C4-2B (cell line): ENCODE measurements around the gene FHOD3.
"Not testable (repeated sequence)": the region's sequence is repeated elsewhere in the genome, so short reads cannot be mapped to it uniquely, and the experiment has no call there.

Experiments used
- H3K27ac ChIP-seq: fragments of 450-650 bp; 2 replicates; pipeline ENCODE4 v1.5.1; 2017
- ZFX ChIP-seq: fragments of 450-650 bp; IDR thresholded peaks from 2 replicates; pipeline ENCODE4 v1.6.1; 2017
- TF ChIP-seq, protein P1 (sequence below): fragments of 450-650 bp; conservative IDR thresholded peaks from 2 replicates; pipeline ENCODE4 v1.5.1; 2017; ENCODE audit warnings: mild to moderate bottlenecking

Gene FHOD3

DNA sequence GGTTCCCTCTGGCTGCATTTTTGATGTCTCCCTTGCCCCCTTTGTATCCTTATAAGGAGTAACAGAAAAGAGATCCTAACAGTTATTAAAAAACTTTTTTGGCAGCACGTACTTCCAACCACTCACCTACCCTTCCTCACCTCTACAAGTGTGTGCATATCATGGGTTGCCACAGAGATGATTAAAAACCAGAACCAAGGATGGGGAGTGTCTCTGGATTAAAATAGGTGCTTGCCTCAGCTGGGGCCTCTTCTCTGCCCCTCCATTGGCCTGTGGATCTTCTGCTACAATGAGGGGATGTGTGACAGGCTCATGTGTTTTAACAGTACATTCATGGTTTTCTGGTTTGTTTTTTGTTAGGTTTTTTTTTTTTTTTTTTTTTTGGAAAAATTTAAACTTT, 160.8 kb downstream of the FHOD3 start:
- TF ChIP-seq, protein P1, sequence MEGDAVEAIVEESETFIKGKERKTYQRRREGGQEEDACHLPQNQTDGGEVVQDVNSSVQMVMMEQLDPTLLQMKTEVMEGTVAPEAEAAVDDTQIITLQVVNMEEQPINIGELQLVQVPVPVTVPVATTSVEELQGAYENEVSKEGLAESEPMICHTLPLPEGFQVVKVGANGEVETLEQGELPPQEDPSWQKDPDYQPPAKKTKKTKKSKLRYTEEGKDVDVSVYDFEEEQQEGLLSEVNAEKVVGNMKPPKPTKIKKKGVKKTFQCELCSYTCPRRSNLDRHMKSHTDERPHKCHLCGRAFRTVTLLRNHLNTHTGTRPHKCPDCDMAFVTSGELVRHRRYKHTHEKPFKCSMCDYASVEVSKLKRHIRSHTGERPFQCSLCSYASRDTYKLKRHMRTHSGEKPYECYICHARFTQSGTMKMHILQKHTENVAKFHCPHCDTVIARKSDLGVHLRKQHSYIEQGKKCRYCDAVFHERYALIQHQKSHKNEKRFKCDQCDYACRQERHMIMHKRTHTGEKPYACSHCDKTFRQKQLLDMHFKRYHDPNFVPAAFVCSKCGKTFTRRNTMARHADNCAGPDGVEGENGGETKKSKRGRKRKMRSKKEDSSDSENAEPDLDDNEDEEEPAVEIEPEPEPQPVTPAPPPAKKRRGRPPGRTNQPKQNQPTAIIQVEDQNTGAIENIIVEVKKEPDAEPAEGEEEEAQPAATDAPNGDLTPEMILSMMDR, result no peak
- no peak for TF ChIP-seq ZFX
- H3K27ac ChIP-seq, result no peak overlapping the region

DNA sequence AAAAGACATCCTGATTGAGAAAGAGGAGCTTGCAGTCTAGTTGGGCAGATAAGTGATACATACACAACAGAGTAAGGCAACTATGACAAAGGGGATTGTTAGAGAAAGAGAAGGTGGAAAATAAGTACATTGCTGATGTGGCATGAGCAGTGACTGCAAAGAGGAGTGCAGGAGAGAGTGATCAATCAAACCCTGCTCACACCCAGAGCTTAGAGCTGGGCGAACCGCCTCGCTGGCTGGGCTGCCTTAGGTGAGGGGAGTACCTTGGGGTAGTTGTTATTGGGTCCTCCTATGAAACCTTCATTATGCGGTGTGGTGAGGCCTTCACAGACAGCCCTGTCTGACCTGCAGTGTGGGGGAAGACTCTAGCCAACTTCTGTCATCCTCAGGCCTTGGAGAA, 161.7 kb downstream of the FHOD3 start:
- no peak for TF ChIP-seq ZFX
- TF ChIP-seq, protein P1, result no peak
- H3K27ac ChIP-seq, result no peak overlapping the region

DNA sequence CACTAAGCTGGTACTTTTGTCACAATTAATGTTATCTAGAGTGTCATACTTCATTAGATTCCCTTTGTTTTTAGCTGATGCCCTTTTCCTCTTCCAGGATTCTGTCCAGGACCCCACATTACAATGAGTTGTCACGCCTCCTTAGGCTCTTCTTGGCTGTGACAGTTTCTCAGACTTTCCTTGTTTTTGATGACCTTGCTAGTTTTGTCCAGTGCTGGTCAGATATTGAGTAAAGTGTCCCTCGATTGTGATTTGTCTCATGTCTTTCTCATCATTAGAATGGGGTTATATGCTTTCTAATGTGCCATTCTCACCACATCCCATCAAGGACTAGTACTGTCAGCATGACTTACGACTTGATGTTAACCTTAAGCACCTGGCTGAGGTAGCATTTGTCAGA, 162.3 kb downstream of the FHOD3 start:
- TF ChIP-seq, protein P1, result no peak
- no peak for TF ChIP-seq ZFX
- no peak overlapping the region for H3K27ac ChIP-seq

DNA sequence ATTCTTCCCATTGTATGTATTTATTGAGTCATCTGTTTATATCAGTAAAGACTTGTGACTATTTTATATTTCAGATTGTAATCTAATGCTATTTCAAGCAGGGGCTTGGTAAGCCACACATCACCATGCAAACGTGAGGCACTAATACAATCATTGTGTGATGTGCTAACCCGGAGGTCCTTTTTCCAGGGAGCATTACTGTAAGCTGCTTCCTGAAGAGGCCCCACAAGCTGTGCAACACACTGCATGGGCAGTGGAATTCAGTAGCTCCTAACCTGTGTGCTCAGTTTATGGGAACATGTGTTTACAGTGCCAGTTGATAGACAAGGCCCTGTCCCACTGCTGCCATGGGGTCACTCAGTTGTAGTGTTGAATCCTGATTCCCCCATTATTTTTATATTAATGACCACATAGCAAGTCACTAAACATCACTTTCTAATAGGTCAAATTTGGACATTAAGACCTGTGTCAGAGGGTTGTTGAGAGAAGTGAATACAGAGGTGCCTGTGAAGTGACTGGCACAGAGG, 162.9 kb downstream of the FHOD3 start:
- H3K27ac ChIP-seq, result no peak overlapping the region
- TF ChIP-seq, protein P1, result no peak
- no peak for TF ChIP-seq ZFX

DNA sequence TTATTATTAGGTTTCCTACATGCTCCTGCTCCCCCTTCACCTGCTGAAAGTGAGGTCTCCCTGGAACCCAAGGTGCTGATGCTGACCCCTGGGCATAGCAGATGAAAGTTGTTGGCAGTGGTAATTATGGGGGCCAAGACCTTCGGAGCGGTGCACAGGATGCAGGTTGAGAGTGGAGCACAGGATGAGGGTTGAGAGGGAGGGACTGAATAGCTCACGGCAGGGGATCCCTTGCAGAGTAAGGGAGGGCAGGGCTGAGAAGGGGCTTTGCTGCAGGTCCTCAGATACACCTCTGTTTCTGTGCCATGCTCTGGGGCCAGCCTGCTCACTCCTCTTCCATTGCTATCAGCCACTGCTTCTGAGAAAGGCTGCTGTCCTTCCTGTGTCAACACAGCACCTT, 163.3 kb downstream of the FHOD3 start:
- TF ChIP-seq ZFX, result no peak
- TF ChIP-seq, protein P1, result no peak
- H3K27ac ChIP-seq, result no peak overlapping the region

DNA sequence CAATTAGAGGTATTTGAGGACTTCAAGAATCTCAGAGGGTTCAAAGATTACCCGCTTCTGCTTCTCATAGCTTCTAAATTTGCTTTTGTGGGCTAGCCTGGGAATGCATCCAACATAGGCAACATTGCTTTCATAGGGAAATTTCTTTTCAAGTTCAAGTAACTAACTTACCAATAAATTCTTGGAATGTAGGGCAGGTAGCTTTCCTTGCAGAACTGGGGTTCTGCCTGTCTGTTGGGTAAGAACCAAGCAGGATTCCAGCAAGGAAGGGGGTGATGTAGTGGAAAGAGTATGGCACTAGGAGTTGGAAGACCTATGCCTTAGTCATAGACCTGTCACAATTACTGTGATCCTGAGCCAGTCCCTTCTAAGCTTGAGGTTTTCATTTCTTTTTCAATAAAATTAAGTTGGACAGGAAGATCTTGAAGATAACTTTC, 164.1 kb downstream of the FHOD3 start:
- H3K27ac ChIP-seq, result no peak overlapping the region
- TF ChIP-seq, protein P1, result no peak
- no peak for TF ChIP-seq ZFX

DNA sequence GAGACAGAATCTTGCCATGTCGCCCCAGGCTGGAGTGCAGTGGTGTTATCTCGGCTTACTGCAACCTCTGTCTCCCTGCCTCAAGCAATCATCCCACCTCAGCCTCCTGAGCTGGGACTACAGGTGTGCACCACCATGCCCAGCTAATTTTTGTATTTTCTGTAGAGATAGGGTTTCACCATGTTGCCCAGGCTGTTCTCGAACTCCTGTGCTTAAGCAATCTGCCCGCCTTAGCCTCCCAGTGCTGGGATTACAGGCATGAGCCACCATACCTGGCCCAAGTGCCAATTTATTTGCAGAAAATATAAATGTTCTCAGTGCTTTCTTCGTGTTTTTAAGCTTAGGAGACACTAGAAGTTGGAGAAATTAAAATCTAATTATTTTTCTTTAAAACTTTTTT, 166.0 kb downstream of the FHOD3 start:
- not testable (repeated sequence) for H3K27ac ChIP-seq

DNA sequence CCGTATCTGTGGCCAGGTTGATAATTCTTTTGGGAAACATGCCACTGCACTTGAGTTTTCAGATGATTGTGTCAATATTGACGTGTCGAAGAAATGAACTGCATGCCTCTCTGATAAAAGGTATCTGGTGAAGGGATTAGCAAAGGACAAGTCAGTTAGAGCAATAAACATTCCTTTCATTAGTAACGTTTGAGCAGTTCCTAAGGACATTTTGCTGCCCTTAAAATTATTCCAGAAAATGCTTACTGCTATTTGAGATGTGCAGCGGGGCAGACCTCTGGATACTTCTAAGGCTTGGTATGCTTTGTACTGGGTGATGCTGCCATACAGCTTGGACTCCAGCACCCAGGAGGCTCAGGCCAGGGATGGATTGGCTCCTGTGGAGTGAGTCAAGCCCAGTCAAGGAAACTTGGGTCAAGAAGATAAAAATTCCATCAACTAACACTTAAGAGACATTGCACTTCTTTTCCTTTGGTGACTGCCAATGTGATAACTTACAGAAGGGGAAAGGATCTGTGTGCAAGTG, 166.7 kb downstream of the FHOD3 start:
- TF ChIP-seq, protein P1, result no peak
- no peak for TF ChIP-seq ZFX
- H3K27ac ChIP-seq, result no peak overlapping the region
